ENCODE results near the gene CIPC. TPM values are rescaled to one million over a fixed set of nuclear protein-coding genes. Genes with fewer than 3 reads are reported as not detected.

CIPC gene
- total RNA-seq, 4 donors from 2014 or later, result 37.1 to 63.0 (median 46.5) TPM

DNA sequence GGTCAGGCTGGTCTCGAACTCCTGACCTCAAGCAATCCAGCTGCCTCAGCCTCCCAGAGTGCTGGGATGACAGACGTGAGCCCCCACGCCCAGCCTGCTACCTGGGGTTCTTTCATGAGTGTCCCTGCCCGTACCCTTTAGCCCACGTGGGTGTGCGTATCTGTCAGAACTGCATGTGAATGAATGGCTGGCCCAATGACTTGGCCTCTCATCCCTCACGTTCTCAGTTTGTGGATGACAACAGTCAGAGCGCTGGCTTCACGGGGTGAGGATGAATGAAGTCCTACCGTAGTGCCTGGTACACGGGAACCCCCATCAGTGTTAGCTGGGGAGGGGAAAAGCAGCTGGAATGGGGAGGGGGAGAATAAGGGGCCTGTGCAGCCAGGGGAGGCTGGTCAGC is 59.7 kb downstream of the CIPC start:
- peaks cover 0 to 35% (median 0%) of the 10 kb centered on the region in 4 donors for H3K27me3 ChIP-seq
- H3K4me1 ChIP-seq, result peaks cover 3 to 15% (median 14%) of the 10 kb centered on the region in 4 donors
- DNase-seq (ENCODE audit: extremely low spot score), result no peak
- no peaks in the 10 kb centered on the region for H3K36me3 ChIP-seq
- intact Hi-C loops (cut with DNase I), result no loop called here
- H3K27ac ChIP-seq (replicated peaks in 1 of 4), result no peak overlapping the region
- WGBS, result 65% methylated on average over 11 of the region's 11 CpGs
- H3K4me3 ChIP-seq, result no peak overlapping the region
- H3K9me3 ChIP-seq, result no peaks in the 10 kb centered on the region
- TF ChIP-seq POLR2A (IDR thresholded peaks at IDR 0.05; ENCODE audit: low read depth) (no peak), EP300 (IDR thresholded peaks at IDR 0.05) (no peak), POLR2AphosphoS5 (IDR thresholded peaks at IDR 0.05) (no peak)
- TF ChIP-seq, protein P1, sequence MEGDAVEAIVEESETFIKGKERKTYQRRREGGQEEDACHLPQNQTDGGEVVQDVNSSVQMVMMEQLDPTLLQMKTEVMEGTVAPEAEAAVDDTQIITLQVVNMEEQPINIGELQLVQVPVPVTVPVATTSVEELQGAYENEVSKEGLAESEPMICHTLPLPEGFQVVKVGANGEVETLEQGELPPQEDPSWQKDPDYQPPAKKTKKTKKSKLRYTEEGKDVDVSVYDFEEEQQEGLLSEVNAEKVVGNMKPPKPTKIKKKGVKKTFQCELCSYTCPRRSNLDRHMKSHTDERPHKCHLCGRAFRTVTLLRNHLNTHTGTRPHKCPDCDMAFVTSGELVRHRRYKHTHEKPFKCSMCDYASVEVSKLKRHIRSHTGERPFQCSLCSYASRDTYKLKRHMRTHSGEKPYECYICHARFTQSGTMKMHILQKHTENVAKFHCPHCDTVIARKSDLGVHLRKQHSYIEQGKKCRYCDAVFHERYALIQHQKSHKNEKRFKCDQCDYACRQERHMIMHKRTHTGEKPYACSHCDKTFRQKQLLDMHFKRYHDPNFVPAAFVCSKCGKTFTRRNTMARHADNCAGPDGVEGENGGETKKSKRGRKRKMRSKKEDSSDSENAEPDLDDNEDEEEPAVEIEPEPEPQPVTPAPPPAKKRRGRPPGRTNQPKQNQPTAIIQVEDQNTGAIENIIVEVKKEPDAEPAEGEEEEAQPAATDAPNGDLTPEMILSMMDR (IDR thresholded peaks at IDR 0.05), result no peak

DNA sequence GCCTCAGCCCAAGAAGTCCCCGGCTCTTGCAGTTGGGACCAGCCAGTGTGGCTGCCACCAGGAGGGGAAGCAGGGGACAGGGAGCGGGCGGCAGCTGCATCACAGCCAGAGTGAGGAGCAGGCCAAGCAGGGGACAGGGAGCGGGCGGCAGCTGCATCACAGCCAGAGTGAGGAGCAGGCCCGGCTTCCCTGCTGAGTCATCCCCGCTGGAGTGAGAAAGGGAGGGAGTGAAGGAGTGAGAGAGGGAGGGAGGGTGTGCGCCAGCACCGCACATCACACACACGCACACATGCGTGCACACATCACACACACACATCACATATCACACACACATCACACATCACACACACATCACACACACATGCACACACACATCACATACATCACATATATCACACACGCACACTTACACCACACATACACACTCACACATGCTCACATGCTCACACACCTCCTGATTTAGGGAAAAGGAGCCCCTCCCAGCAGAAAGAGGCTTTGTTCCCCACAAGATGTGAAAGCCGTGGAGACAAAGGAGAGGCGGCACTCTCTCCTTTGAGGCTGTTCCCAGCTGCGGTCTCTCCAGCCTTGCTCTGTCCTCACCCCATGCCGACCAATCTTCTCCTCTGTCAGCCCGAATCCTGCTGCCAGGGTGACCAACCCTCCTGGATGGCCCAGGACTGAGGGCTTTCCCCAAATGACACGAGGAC is 60.3 kb downstream of the CIPC start:
- peaks cover 3 to 15% (median 14%) of the 10 kb centered on the region in 4 donors for H3K4me1 ChIP-seq
- no peak overlapping the region for H3K27ac ChIP-seq (replicated peaks in 1 of 4)
- peak overlapping the region in 1 of 4 donors; percentile 22 for H3K4me3 ChIP-seq
- WGBS, result 19% methylated on average over 16 of the region's 18 CpGs
- DNase-seq (ENCODE audit: extremely low spot score), result no peak
- H3K9me3 ChIP-seq, result no peaks in the 10 kb centered on the region
- peaks cover 0 to 29% (median 0%) of the 10 kb centered on the region in 4 donors for H3K27me3 ChIP-seq
- H3K36me3 ChIP-seq, result no peaks in the 10 kb centered on the region
- TF ChIP-seq EP300 (IDR thresholded peaks at IDR 0.05) (no peak), POLR2A (IDR thresholded peaks at IDR 0.05; ENCODE audit: low read depth) (no peak), POLR2AphosphoS5 (IDR thresholded peaks at IDR 0.05) (no peak)
- TF ChIP-seq, protein P1 (IDR thresholded peaks at IDR 0.05), result no peak
- intact Hi-C loops (cut with DNase I), result no loop called here

DNA sequence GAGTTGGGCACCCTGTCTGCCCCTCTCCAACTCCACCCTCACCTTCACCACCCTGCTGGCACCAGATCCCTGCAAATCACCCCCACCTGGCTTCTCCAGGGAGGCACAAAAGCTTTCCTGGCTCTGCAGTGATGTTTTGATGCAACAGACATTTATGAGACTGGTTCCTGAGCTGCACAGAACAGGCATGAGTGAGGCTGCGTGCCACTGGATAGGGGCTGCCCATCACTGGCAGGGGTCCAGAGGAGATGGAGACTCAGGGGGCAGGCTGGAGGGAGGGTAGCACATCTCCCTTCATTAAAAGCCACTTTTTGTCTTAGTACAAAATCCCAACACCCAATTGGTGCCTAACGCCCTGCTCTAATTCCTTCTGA is 60.8 kb downstream of the CIPC start:
- no peaks in the 10 kb centered on the region for H3K9me3 ChIP-seq
- H3K27ac ChIP-seq (replicated peaks in 1 of 4), result no peak overlapping the region
- 64% methylated on average over 2 of the region's 2 CpGs for WGBS
- peaks cover 0 to 24% (median 0%) of the 10 kb centered on the region in 4 donors for H3K27me3 ChIP-seq
- intact Hi-C loops (cut with DNase I), result no loop called here
- DNase-seq (ENCODE audit: extremely low spot score), result no peak
- H3K36me3 ChIP-seq, result no peaks in the 10 kb centered on the region
- peak overlapping the region in 1 of 4 donors; percentile 22 for H3K4me3 ChIP-seq
- H3K4me1 ChIP-seq, result peaks cover 3 to 15% (median 14%) of the 10 kb centered on the region in 4 donors
- TF ChIP-seq POLR2A (IDR thresholded peaks at IDR 0.05; ENCODE audit: low read depth), result no peak
- no peak for TF ChIP-seq EP300 (IDR thresholded peaks at IDR 0.05)
- no peak for TF ChIP-seq POLR2AphosphoS5 (IDR thresholded peaks at IDR 0.05)

DNA sequence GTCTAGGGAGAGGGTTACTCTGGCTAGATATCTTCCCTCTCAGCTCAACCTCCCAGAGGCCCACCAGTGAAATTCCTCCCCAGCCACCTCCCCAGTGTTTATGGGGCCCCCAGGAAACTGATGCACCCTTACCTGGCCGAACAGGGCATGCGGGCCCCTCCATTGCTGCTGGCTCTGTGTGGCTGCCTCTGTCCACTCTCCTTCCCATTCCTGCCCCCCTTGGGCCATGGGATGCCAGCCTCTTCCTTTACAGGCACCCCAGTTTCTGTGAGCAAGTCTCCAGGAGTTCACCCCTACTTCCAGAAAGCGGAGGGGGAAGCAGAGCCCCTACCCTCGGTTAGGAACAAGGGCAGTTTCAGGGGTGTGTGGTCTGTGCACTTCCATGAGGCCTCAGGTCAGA is 63.0 kb downstream of the CIPC start:
- no peaks in the 10 kb centered on the region for H3K9me3 ChIP-seq
- peaks cover 0 to 9% (median 0%) of the 10 kb centered on the region in 4 donors for H3K27me3 ChIP-seq
- DNase-seq (ENCODE audit: extremely low spot score), result no peak
- no peak overlapping the region for H3K4me3 ChIP-seq
- H3K4me1 ChIP-seq, result peaks cover 3 to 15% (median 14%) of the 10 kb centered on the region in 4 donors
- H3K27ac ChIP-seq (replicated peaks in 1 of 4), result no peak overlapping the region
- H3K36me3 ChIP-seq, result no peaks in the 10 kb centered on the region
- TF ChIP-seq EP300 (IDR thresholded peaks at IDR 0.05) (no peak), POLR2AphosphoS5 (IDR thresholded peaks at IDR 0.05) (no peak), POLR2A (IDR thresholded peaks at IDR 0.05; ENCODE audit: low read depth) (no peak)
- TF ChIP-seq, protein P1 (IDR thresholded peaks at IDR 0.05), result no peak
- 81% methylated on average over 4 of the region's 4 CpGs for WGBS
- intact Hi-C loops (cut with DNase I), result no loop called here

Other genes with a start within 250 kb of the CIPC start
- gene IRF2BPL, start 69.5 kb upstream of the CIPC start, total RNA-seq, result 100 to 1,000 TPM in 1 of 4 donors, 10 to 100 TPM in 3; 58.6 to 105 (median 98.4) TPM
- under 1 TPM in 1 of 4 donors, not detected in 3; 0.13 TPM for gene ZDHHC22, start 43.5 kb downstream of the CIPC start, total RNA-seq
- 1 to 10 TPM in 2 of 4 donors, under 1 TPM in 2; 0.83 to 5.0 (median 1.1) TPM for gene TMEM63C, start 83.5 kb downstream of the CIPC start, total RNA-seq
- gene NGB, start 172.9 kb downstream of the CIPC start, total RNA-seq, result 1 to 10 TPM; 2.7 to 4.6 (median 3.6) TPM
- 10 to 100 TPM; 13.3 to 29.2 (median 14.5) TPM for gene POMT2, start 222.6 kb downstream of the CIPC start, total RNA-seq
- gene GSTZ1, start 222.8 kb downstream of the CIPC start, total RNA-seq, result 10 to 100 TPM in 2 of 4 donors, 1 to 10 TPM in 2; 8.0 to 12.3 (median 9.9) TPM

Data from esophagus muscularis mucosa (tissue), 4 donors.